Inferior parietal cortex (tissue), 1 donor: ENCODE results near the gene HDAC6.
"Not testable (repeated sequence)": the region's sequence is repeated elsewhere in the genome, so short reads cannot be mapped to it uniquely, and the experiment has no call there.

Source experiments
- DNase-seq: peaks from one replicate; pipeline ENCODE4 v3.0.0-alpha.2; 2016; ENCODE audit errors: extremely low spot score

The HDAC6 gene

DNA sequence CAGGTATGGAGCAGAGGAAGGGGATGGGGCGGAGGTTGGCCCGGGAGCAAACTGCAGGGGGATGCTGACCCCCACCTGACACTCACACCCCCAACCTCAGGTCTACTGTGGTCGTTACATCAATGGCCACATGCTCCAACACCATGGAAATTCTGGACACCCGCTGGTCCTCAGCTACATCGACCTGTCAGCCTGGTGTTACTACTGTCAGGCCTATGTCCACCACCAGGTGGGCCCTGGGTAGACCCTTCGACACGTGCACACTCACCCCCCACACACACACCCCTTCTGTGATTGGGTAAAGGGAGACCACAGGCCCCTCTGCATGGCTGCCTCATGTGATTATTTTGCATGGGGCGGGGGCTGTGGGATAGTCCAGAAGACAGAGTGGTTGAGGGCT is 22.2 kb downstream of the HDAC6 start:
- no peak for DNase-seq

DNA sequence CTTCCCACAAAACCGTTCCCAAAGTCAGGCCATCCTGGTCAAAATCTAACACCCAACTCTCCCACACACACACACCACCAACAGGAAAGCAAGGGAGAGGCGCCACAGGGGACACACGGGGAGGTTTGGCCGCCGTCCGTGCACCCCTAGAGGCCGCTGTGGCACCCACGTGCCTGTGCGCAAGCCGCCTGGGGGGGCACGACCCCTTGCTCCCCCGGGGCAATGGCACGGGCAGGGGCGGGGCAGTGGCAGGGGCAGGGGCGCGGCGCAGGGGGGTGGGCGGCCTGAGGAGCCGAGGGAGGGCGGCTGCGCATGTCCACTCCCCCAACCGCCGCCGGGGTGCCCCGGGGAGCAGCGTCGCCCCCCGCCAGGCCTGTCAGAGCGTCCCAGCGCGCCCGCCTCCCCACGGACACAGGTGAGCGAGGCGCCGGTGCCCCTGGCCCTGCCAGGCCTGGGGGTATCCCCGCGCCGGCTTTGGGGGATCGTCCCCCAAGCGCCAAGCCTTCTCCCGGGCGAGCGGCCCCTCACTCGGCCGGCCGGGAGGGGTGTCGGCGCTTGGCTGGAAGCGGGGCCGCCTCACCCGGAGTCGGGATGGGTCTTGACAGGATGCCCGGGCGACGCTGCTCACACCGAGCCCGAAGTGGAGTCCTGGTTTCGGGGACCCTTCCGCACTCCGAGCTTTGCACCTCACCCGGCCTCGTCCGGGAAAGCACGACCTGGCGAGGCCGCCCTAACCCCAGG is 24.4 kb downstream of the HDAC6 start, which contains the start of gene ERAS:
Gene ERAS, plus strand, starts transcription at position 379 of the 741 bp plus-strand sequence. CDS start 2,611 bp downstream, outside the sequence.
- no peak for DNase-seq

DNA sequence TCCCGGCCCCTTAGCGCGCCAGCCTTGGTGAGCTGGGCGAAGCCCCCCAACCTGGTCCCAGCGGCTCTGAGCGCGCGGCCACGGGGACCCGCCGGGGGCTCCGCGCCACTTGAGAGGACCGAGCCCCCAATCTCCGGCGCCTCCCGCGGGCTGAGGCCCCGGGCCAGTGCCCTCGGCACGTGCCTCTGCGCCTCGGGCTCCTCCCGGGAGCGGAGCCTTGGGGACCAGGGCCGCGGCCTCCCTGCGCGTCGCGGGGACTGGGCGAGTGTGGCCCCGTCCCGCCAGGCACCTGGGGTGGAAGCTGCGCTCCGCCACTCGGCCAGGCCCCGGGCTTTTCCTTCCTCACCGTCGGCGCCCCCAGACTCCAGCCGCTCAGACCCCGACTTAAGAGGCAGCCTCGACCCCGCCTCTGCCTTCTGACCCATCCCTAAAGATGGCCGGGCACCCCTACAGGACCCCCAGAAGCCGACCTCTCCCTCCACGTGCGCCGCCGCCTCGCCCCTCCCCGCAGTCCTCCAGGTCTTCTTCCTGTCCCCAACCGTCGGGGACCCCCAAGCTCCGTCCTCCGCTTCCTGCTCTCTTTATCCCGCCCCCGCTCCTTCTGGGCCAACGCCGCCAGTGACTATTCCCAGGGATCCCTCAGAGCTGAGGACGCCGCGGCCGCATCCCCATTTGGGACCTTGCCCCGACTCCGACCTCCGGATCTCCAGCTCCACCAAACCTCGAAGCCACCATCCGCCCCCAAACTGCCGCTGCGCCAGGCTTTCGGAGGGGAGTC is 25.2 kb downstream of the HDAC6 start:
- DNase-seq, result no peak

DNA sequence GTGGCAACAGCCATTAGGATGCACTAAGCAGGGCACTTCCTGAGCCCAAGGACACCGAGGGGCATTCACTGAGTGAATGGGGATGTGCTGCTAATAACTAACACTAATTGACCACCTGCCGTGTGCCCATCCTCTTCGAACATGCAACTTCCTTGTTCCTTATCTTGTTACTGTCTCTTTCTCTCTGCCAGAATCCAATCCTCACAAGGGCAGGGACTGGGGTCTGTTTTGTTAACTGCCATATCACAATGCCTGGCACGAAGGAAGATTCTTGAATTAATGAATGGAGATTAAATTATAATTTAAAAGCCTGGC is 25.7 kb downstream of the HDAC6 start:
- DNase-seq, result no peak

DNA sequence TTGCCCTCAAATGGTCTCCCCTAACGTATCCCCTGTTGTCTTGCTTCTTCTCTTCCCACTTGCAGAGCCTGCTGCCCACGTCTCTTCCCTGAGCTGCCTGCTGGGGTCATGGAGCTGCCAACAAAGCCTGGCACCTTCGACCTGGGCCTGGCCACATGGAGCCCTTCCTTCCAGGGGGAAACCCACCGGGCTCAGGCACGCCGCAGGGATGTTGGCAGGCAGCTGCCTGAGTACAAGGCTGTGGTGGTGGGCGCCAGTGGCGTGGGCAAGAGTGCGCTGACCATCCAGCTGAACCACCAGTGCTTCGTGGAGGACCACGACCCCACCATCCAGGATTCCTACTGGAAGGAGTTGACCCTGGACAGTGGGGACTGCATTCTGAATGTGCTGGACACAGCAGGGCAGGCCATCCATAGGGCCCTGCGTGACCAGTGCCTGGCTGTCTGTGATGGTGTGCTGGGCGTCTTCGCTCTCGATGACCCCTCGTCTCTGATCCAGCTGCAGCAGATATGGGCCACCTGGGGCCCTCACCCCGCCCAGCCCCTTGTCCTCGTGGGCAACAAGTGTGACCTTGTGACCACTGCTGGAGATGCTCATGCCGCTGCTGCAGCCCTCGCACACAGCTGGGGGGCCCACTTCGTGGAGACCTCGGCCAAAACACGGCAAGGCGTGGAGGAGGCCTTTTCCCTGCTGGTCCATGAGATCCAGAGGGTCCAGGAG is 27.3 kb downstream of the HDAC6 start:
- DNase-seq, result no peak

DNA sequence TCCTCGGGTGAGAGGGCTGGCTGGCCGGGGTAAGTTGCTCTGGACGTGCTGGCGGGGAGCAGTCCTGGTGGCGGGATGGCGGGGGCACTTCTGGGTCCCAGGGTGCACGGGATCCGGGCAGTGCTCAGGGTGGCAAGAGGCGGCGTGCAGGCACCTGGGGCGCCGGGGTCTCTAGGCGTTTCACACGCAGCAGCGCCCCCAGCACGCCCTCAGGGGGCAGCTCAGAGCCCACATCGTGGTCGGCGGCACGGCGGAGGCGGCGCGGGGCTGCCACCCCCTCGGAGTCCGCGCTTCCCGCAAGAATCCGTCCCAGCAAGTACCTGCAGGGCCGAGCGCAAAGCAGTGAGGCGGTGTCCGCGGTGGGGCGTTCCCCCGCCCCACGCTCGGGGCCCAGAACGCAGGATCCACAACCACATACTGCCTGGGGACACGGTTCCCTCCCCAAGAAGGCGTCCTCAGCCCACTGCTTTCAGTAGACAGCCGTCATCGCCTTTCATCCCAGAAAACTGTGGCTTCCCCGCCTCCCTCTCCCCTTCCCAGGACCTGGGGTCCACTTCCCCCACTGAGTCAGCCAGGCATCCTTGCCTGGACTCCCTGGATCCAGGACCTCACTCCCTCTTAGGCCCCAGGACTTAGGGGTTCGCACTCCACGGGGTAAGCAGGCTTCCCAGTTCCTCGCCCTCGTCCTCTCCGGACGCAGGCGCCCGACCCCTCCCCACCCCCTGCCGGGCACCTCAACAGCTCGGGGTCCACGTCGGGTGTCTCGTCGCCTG is 29.5 kb downstream of the HDAC6 start:
- no peak for DNase-seq

DNA sequence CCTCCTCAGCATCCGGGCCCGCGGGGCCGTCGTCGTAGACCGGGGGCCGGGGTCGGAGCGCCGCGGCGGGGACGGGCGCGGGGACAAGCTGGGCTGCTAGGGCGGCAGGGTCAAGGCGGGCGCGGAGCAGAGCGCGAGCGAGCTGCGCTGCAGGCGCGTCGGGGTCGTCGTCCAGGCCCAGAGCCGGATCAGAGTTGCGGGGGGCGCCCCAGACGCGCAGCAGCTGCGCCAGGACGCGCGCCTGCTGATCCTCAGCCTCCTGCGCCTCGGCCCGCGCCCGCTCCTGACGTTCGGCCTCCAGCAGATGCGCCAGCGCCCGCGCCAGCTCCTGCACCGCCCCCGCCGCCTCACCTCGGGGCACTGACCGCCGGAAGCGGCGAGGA is 30.0 kb downstream of the HDAC6 start:
- DNase-seq, result no peak

DNA sequence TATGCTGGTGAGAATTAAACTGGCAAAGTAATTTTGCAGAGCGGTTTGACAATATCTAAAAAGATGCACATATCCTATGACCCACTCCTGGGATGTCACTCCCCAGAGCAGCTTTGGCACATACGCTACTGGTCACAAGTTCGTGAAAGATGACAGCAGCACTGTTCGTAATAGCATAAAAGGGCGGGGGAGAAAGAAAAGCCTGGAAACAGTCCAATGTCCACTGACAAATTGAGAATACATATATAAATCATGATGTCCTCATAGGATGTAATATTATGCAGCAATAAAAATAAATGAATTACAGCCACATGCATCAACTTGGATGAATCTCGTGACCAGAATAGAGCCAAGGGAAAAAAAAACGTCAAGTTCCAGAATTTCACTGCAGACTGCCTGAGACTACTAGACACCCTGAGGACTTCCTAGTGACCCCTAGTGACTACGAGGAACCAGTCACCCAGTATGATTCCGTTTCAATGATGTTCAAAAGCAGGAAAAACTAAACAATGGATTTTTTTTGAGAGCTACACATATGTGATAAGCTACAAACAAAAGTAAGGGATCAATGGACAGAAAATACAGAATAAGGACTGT is 31.8 kb downstream of the HDAC6 start:
- DNase-seq, result no peak

DNA sequence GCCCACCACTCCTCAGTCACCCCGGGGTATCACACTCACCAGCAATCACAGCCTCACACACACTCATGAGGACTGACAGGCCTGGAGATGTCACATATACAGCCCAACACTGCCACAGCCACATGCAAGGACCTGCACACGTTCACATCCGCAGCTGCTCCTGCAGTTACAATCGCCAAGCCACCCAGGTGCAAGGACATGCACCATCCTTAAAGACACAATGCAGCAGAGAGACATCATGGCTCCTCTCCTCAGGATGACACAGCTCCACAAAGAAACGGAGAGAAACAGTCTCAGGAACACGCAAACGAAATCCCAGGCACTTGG is 32.5 kb downstream of the HDAC6 start:
- no peak for DNase-seq

DNA sequence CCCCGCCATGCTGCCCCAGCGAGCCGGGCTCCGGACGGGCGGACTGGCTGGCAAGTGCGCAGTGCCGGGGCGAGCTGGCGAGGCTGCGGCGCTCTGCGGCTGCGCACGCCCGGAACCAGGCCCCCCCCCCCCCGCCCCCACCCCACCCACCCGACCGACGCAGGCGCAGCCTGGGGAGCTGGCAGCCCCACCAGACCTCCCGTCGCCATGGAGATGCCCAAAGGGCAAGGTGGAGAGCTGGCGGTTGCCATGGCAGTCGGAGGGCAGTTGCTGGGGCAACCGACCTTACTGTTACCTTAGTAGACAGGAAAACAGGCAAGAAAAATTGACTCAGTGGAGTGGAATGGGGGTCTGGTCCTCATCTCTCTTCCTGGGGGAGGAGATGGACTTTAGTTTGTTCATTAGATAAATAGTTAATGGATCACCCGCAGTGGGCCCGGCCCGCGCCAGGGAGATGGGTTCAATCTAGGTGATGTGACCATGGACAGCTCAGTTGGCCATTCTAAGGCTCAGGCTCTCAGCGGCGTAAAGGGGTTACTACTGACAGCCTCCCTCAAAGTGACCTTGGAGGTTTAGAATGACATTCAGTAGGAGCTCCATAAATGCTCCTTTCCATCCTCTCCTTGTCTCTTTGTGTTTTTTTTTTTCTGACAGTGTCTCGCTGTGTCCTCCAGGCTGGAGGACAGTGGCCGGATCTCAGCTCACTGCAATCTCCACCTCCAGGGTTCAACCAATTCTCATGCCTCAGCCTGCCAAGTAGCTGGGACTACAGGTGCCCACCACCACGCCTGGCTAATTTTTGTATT is 33.9 kb downstream of the HDAC6 start, which contains the start of gene PCSK1N:
Gene PCSK1N, minus strand, starts transcription at position 87 of the 806 bp plus-strand sequence. Its CDS starts 78 bp downstream, at position 9.
- no peak for DNase-seq

DNA sequence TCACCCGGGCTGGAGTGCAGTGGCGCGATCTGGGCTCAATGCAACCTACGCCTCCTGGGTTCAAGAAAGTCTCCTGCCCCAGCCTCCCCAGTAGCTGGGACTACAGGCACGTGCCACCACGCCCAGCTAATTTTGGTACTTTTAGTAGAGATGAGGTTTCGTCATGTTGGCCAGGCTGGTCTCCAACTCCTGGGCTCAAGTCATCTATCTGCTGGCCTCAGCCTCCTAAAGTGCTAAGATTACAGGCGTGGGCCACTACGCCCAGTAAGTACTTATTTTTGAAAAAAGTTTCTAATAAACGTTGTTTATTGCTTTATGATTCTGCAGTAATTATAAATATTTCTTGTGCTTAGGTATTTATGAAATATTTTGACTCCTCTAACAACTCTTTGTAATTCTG is 37.8 kb downstream of the HDAC6 start:
- no peak for DNase-seq

DNA sequence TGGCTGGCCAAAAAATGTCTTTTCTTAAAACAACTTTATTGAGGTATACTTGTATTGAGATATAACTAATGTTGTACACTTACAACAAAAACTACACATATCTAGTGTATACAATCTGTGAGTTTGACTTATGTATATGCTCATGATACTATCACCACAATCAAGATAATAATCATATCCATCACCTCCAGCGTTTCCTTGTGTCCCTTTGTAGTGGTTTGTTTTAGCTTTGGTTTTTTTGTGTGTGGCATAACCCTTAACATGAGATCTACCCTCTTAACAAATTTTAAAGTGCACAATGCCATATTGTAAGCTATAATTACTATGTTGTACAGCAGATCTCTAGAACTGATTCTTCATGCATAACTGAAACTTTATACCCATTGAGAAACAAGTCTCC is 47.0 kb downstream of the HDAC6 start:
- DNase-seq, result no peak

DNA sequence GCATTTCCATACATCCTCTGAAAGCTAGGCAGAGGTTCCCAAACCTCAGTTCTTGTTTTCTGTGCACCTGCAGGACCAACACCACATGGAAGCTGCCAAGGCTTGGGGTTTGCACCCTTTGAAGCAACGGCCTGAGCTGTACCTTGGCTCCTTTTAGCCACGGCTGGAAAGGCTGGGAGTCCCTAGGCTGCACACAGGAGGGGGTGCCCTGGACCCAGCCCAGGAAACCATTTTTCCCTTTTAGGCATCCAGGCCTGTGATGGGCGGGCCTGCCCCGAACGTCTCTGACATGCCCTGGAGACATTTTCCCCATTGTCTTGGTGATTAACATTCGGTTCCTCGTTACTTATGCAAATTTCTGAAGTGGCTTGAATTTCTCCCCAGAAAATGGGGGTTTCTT is 51.0 kb downstream of the HDAC6 start:
- DNase-seq, result no peak

DNA sequence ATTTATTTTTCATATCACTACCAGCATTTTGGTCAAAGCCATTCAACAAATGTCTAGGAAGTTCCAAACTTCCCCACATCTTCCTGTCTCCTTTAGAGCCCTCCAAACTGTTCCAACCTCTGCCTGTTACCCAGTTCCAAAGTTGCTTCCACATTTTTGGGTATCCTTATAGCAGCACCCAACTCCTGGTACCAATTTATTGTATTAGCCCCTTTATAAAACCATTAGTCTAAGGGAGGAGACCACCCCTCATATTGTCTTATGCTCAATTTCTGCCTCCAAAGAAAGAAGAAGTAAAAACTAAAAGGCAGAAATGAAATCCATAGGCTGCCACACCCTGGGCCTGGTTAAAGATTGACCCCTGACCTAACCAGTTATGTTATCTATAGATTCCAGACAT is 51.6 kb downstream of the HDAC6 start:
- not testable (repeated sequence) for DNase-seq

DNA sequence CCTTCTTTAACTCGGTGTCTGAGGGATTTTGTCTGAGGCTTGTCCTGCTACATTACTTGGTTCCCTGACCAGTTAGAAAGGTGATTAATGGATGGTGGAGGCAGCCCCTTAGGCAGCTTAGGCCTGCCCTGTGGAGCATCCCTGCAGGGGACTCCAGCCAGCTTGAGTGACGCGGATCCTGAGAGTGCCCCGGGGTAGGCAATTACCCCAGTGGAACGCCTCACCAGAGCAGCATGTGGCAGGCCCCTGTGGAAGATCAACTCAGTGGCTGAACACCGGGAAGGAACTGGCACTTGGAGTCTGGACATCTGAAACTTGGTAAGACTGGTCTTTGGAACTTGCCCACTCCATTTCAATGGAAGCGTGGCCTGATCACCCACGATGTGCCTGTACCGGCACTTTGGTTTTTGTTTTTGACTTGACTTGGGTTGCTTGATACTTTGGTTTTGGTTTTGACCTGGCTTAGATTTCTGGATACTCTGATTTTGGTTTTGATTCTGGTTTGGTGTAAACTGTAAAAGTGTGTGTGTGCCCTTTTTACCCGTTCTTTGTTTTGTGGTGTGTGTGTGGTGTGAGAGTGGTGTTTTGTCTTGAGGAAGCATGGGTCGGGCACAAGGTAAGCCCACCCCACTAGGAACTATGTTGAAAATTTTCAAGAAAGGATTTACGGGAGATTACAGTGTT is 52.4 kb downstream of the HDAC6 start:
- not testable (repeated sequence) for DNase-seq

DNA sequence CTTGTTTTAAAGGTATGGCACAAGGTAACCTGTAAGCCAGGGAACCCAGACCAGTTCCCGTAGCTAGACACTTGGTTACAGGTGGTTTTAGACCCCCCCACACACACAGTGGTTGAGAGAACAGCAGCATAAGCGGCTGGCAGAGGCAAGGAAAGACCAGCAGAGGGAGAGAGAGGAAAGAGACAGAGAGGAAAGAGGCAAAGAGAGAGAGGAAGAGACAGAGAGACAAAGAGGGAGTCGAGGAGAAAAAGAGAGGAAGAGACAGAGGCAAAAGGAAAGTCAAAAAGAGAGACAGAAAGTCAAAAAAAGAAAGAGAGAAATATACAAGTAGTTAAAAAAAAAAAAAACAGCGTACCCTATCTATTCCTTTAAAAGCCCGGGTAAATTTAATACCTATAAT is 53.0 kb downstream of the HDAC6 start:
- DNase-seq, result no peak

DNA sequence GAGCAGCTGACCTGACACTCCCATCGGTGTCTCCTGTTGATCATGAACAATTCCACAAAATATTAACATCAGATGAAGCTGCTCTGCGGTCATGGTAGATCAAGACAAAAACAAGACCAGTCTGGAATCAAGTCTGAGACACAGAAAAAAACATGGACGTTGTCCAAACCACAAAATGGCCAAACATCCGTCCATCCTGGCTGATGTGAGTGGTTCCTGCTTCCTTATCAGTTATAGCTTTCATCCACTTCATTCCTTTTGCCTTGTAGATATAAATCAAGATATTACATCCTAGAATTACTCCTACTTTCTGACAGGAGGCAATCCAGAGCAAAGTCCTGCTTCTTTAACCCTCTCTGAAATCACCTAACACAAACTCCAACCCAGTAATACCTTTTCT is 62.3 kb downstream of the HDAC6 start:
- peak; percentile 1 for DNase-seq

DNA sequence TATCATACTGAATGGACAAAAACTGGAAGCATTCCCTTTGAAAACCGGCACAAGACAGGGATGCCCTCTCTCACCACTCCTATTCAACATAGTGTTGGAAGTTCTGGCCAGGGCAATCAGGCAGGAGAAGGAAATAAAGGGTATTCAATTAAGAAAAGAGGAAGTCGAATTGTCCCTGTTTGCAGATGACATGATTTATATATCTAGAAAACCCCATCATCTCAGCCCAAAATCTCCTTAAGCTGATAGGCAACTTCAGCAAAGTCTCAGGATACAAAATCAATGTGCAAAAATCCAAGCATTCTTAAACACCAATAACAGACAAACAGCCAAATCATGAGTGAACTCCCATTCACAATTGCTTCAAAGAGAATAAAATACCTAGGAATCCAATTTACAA is 70.2 kb downstream of the HDAC6 start:
- DNase-seq, result not testable (repeated sequence)
